LoVo (cell line): Measurements from ENCODE around the gene TP53I13.

ENCODE experiments used
- DNase-seq: peaks from one replicate; pipeline ENCODE4 v3.0.0-alpha.2; 2016; ENCODE audit warnings: low spot score

Gene TP53I13

GRCh38 chr17:29567554-29568330, 759 bp upstream of the TP53I13 start:
- peak; percentile 43 for DNase-seq

GRCh38 chr17:29569245-29569950, 897 bp downstream of the TP53I13 start:
- DNase-seq, result no peak

- no peak for DNase-seq
These were observed 2.0 kb downstream of the TP53I13 start for GRCh38 chr17:29570521-29570920.

GRCh38 chr17:29571486-29571882, 3.0 kb downstream of the TP53I13 start:
- DNase-seq, result no peak

- no peak for DNase-seq
These were observed 3.6 kb downstream of the TP53I13 start for GRCh38 chr17:29571883-29572681.

GRCh38 chr17:29572691-29573557, 4.4 kb downstream of the TP53I13 start:
- no peak for DNase-seq

GRCh38 chr17:29573558-29573869, 5.0 kb downstream of the TP53I13 start:
- no peak for DNase-seq

GRCh38 chr17:29573871-29574731, 5.6 kb downstream of the TP53I13 start:
- no peak for DNase-seq

GRCh38 chr17:29574732-29575510, 6.4 kb downstream of the TP53I13 start:
- no peak for DNase-seq

GRCh38 chr17:29575511-29576213, 7.2 kb downstream of the TP53I13 start:
- no peak for DNase-seq

- DNase-seq, result no peak
These were observed 7.9 kb downstream of the TP53I13 start for GRCh38 chr17:29576214-29577000.

GRCh38 chr17:29577001-29577370, 8.5 kb downstream of the TP53I13 start:
- no peak for DNase-seq

- no peak for DNase-seq
These were observed 9.1 kb downstream of the TP53I13 start for GRCh38 chr17:29577385-29578211.

- DNase-seq, result no peak
These were observed 10.4 kb downstream of the TP53I13 start for GRCh38 chr17:29578626-29579485.

- peak; percentile 61 for DNase-seq
These were observed 11.6 kb downstream of the TP53I13 start for GRCh38 chr17:29579866-29580771.
